Mammary epithelial cell (primary cell): ENCODE measurements around the gene RDH8.

Experiments
- CTCF ChIP-seq, 2 donors: IDR thresholded peaks in 1 of 2; conservative IDR thresholded peaks in 1 of 2; 2 replicates each; pipeline ENCODE4 v1.5.1; 2011 to 2012; ENCODE audit warnings: inconsistent platforms in 2 of 2, low read length in 2 of 2, mild to moderate bottlenecking in 2 of 2, control low read depth in 1 of 2, low read depth in 1 of 2; ENCODE audit not compliant: insufficient read depth in 1 of 2; ENCODE audit errors: extremely low read depth in 1 of 2
- EZH2 ChIP-seq: IDR thresholded peaks from 2 replicates; pipeline ENCODE4 v1.6.1; 2012; ENCODE audit warnings: low read length, inconsistent platforms, borderline replicate concordance

GRCh38 chr19:10043286-10043927 lies 30.1 kb downstream of the RDH8 start:
- TF ChIP-seq EZH2 (no peak), CTCF (conservative IDR thresholded peaks at IDR 0.05 in 1 of 2, IDR thresholded peaks at IDR 0.05 in 1 of 2; ENCODE audit: extremely low read depth in 1 of 2, insufficient read depth in 1 of 2, low read depth in 1 of 2, low read length in 2 of 2) (no peak)
